Left forelimb (tissue), 1 donor: ENCODE measurements around the gene ZNF653.
"Not testable (repeated sequence)": the region's sequence is repeated elsewhere in the genome, so short reads cannot be mapped to it uniquely, and the experiment has no call there.

Experiments used
- DNase-seq: peaks from one replicate; pipeline ENCODE4 v3.0.0-alpha.2; 2018; ENCODE audit warnings: low spot score

Gene ZNF653

DNA sequence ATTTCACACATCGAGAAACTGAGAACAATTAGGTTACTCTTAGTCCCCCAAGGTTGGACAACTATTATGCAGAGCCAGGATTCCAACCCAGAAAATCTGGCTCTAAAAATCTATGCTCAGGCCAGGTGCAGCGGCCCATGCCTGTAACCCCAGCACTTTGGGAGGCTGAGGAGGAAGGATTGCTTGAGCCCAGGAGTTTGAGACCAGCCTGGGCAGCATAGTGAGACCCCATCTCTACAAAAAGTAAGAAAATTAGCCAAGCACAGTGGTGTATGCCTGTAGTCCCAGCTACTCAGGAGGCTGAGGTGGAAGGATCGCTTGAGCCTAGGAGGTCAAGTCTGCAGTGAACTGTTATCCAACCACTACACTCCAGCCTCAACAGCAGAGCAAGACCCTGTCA lies 72.1 kb downstream of the ZNF653 start:
- DNase-seq: not testable (repeated sequence)
